GM12892 (cell line): Measurements from ENCODE around the gene ZNF354B.
"Not testable (repeated sequence)": the region's sequence is repeated elsewhere in the genome, so short reads cannot be mapped to it uniquely, and the experiment has no call there.

ENCODE experiments used
- POLR2A ChIP-seq: IDR thresholded peaks from 2 replicates; pipeline ENCODE4 v1.6.1; 2011; ENCODE audit warnings: low read depth, low read length, control low read depth
- TAF1 ChIP-seq: IDR thresholded peaks from 2 replicates; pipeline ENCODE4 v1.6.1; 2011; ENCODE audit warnings: low read depth, mild to moderate bottlenecking, control low read depth, low read length, borderline replicate concordance

- TF ChIP-seq POLR2A, TAF1: not testable (repeated sequence)
Observed at GRCh38 chr5:178840399-178840798, 19.4 kb upstream of the ZNF354B start.
